Thoracic aorta (tissue), 2 donors: ENCODE measurements around the gene DGKG. TPM values are rescaled to one million over a fixed set of nuclear protein-coding genes. Genes with fewer than 3 reads are reported as not detected.

Experiments used
- ATAC-seq: fragments of 150-250 bp; one replicate; pipeline ENCODE4 v1.8.0; 2017; ENCODE audit warnings: low read depth; ENCODE audit not compliant: insufficient number of reproducible peaks, low FRiP score
- DNase-seq: peaks from one replicate; pipeline ENCODE4 v3.0.0-alpha.2; 2020; ENCODE audit warnings: low spot score
- H3K27ac ChIP-seq, 2 donors: fragments of 200-600 bp; sonication (generic); 1 replicate in 1 of 2; 2 replicates in 1 of 2; pipeline ENCODE4 v1.5.1; 2016; ENCODE audit warnings: mild to moderate bottlenecking in 2 of 2, moderate library complexity in 2 of 2
- H3K27me3 ChIP-seq: fragments of 200-600 bp; sonication (generic); replicated peaks from 2 replicates; pipeline ENCODE4 v1.6.0; 2016; ENCODE audit warnings: mild to moderate bottlenecking; ENCODE audit not compliant: insufficient read depth
- H3K36me3 ChIP-seq: fragments of 200-600 bp; sonication (generic); one replicate; pipeline ENCODE4 v1.5.1; 2016
- H3K4me1 ChIP-seq, 2 donors: fragments of 200-600 bp; sonication (generic); 1 replicate in 1 of 2; 2 replicates in 1 of 2; pipeline versions ENCODE4 v1.5.1 to v1.6.0; 2016; ENCODE audit warnings: low read depth in 2 of 2, mild to moderate bottlenecking in 1 of 2; ENCODE audit not compliant: control insufficient read depth in 1 of 2
- H3K4me3 ChIP-seq: fragments of 200-600 bp; sonication (generic); 2 replicates; pipeline ENCODE4 v1.5.1; 2016; ENCODE audit warnings: mild to moderate bottlenecking
- H3K9me3 ChIP-seq: fragments of 200-600 bp; sonication (generic); 2 replicates; pipeline ENCODE4 v1.5.1; 2016
- total RNA-seq, 2 donors: library from RNA; depleted of rRNA; stranded (reverse); fragments of >200 nt; gene quantifications; one replicate each; pipeline versions ENCODE4 v1.1.0 to v1.2.3, GENCODE V29; 2016
- TF ChIP-seq, protein P1 (sequence below): fragments of 200-600 bp; sonication (generic); IDR thresholded peaks from one replicate; pipeline ENCODE4 v1.5.1; 2019; ENCODE audit warnings: antibody characterized with exemption

DGKG gene
- total RNA-seq, 2 donors from 2014 or later, result 12.5 to 16.7 TPM

DNA sequence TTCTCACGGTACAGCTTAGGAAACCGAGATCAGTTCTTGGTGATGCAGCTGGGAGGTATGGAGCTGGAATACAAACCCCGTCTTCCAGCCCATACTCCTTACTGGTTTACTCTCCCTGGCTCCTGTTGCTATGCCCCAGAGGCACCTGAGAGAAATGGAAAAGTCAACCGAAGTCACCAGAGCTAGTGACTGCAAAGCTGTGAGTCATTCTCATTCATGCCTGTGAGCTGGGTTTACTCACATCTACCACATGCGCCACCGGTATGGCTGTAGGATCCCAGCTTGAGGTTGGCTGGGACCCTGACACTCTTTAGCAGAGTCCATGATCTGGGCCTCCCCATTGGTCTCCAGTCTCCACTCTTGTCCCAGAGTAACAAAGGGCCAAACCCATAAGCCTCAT, 141.7 kb downstream of the DGKG start:
- no peaks in the 10 kb centered on the region for H3K9me3 ChIP-seq
- H3K27ac ChIP-seq, result peak overlapping the region in 1 of 2 donors; percentile 45
- DNase-seq (no peak), ATAC-seq (no peak)
- H3K36me3 ChIP-seq, result no peaks in the 10 kb centered on the region
- no peaks in the 10 kb centered on the region for H3K27me3 ChIP-seq
- no peak overlapping the region for H3K4me3 ChIP-seq
- TF ChIP-seq, protein P1, sequence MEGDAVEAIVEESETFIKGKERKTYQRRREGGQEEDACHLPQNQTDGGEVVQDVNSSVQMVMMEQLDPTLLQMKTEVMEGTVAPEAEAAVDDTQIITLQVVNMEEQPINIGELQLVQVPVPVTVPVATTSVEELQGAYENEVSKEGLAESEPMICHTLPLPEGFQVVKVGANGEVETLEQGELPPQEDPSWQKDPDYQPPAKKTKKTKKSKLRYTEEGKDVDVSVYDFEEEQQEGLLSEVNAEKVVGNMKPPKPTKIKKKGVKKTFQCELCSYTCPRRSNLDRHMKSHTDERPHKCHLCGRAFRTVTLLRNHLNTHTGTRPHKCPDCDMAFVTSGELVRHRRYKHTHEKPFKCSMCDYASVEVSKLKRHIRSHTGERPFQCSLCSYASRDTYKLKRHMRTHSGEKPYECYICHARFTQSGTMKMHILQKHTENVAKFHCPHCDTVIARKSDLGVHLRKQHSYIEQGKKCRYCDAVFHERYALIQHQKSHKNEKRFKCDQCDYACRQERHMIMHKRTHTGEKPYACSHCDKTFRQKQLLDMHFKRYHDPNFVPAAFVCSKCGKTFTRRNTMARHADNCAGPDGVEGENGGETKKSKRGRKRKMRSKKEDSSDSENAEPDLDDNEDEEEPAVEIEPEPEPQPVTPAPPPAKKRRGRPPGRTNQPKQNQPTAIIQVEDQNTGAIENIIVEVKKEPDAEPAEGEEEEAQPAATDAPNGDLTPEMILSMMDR, result no peak
- peaks cover 0 to 28% of the 10 kb centered on the region in 2 donors for H3K4me1 ChIP-seq

DNA sequence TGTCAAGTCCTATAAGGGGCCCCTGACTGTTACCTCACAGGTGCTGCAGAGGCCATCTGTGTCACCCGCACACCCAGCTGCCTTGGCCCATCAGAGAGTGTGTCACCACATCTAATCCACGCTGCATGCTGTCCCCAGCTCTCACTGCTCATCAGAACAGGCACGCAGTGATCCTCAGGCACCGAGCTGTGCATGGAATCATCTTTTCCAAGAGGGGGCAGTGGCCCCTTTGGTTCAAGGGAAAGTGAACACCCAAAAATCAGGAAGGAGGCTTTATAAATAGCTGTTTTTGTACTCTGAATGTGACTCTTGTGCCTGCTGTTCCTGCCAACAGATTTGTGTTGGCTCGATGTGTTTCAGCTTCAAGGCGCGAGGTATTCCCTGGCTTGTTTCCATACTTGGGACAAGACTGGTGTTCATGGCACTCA, 142.8 kb downstream of the DGKG start:
- DNase-seq (no peak), ATAC-seq (no peak)
- H3K4me3 ChIP-seq, result no peak overlapping the region
- H3K27ac ChIP-seq, result no peak overlapping the region
- no peaks in the 10 kb centered on the region for H3K27me3 ChIP-seq
- H3K36me3 ChIP-seq, result no peaks in the 10 kb centered on the region
- peaks cover 0 to 28% of the 10 kb centered on the region in 2 donors for H3K4me1 ChIP-seq
- TF ChIP-seq, protein P1, result no peak
- H3K9me3 ChIP-seq, result no peaks in the 10 kb centered on the region

DNA sequence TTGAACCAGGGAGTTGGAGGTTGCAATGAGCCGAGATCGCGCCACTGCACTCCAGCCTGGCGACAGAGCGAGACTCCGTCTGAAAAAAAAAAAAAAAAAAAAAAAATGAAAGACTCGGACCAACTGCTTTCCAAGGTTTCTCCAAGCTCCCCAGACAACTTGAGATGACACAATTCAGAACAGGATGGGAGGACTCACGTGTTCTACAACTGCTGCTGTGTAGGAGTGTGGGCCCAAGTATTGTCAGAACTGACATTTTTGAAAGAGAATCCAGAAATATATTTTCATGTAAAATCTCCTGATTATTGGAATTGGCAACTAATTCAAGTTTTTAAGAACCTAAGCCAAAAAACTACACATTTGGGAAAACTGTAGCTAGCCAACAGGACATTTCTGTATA, 143.6 kb downstream of the DGKG start:
- Histone ChIP-seq H3K4me3 (no peak overlapping the region), H3K27ac (no peak overlapping the region), H3K4me1 (peaks cover 0 to 28% of the 10 kb centered on the region in 2 donors), H3K36me3 (no peaks in the 10 kb centered on the region), H3K27me3 (no peaks in the 10 kb centered on the region), H3K9me3 (no peaks in the 10 kb centered on the region)
- TF ChIP-seq, protein P1, result no peak
- ATAC-seq, result no peak
- DNase-seq, result no peak

DNA sequence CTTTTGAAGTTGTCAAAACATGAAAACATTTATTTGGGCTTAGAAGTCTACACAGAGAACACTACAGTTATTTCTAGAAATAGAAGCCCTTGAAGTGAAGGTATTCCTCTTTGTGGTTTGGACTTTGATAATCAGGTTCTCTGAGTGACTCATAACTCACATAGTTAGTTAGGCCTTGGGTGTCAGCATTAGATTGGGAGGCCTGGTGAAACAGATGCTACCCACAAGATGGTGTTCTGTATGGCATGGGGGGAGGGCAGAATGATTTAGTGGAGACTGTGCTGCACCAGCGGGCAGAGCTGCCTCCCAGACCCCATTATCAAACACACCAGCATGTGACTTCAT, 144.2 kb downstream of the DGKG start:
- H3K4me1 ChIP-seq, result peaks cover 0 to 28% of the 10 kb centered on the region in 2 donors
- no peak overlapping the region for H3K27ac ChIP-seq
- no peaks in the 10 kb centered on the region for H3K27me3 ChIP-seq
- DNase-seq (no peak), ATAC-seq (no peak)
- no peaks in the 10 kb centered on the region for H3K36me3 ChIP-seq
- TF ChIP-seq, protein P1, result no peak
- H3K9me3 ChIP-seq, result no peaks in the 10 kb centered on the region
- no peak overlapping the region for H3K4me3 ChIP-seq

DNA sequence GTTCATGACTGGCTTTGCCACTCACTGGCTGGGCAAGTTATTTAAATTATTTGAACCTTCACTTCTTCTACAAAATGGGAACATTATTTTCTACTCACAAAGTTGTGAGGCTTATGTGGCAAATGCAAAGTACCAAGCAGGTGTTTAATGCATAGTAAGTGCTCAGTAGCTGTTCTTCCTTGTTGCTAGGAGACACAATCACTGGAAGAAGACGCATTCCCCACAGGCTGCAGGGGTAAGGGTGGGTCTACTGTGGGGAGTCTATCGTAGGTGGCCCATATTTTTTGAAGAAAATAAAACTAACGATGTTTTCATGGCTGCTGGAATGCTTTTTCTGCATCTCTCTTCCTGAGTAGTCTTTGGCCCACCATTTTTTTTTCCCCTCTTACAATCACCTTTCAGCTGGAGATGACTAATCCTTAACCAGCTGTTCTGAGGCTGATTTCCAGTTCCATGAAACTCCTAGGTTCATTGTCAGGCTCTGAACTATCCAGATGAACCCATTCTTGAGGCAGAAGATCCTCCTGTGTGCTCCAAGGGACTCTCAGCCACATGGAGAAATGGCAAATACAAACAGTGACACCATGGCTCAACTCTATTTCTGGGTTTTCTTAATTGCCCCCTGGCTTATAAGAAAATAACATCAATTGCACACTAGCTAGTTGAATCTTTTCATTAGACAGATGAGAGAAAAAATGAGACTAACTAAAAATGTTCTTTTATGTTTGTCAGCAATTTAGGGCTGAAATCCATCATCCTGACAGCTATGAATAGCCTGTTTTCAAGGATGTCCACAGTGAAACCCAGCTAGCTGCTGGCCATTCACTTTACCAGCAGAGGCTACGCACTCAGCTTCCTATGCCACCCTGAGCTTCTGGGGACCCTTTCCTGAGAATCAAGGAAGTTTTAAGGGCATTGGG, 144.9 kb downstream of the DGKG start:
- Histone ChIP-seq H3K4me3 (no peak overlapping the region), H3K9me3 (no peaks in the 10 kb centered on the region), H3K4me1 (peaks cover 0 to 26% of the 10 kb centered on the region in 2 donors), H3K27ac (no peak overlapping the region), H3K36me3 (no peaks in the 10 kb centered on the region), H3K27me3 (no peaks in the 10 kb centered on the region)
- ATAC-seq (no peak), DNase-seq (no peak)
- TF ChIP-seq, protein P1, result no peak
